Measurements from ENCODE around the gene ROGDI.
A peak's percentile ranks its signal among the peaks of the same experiment; 100 is the strongest.

ROGDI gene

GRCh38 chr16:4814046-4814445 is 11.6 kb upstream of the ROGDI start:
- no peak for DNase-seq (ENCODE audit: low spot score)

GRCh38 chr16:4813251-4814003 is 11.0 kb upstream of the ROGDI start:
- no peak for DNase-seq (ENCODE audit: low spot score)

GRCh38 chr16:4811773-4812172 is 9.3 kb upstream of the ROGDI start:
- DNase-seq (ENCODE audit: low spot score), result no peak

- DNase-seq (ENCODE audit: low spot score), result no peak
Measured at GRCh38 chr16:4811242-4811641, 8.8 kb upstream of the ROGDI start.

- no peak for DNase-seq (ENCODE audit: low spot score)
Measured at GRCh38 chr16:4806280-4806679, 3.8 kb upstream of the ROGDI start.

- DNase-seq (ENCODE audit: low spot score), result no peak
Measured at GRCh38 chr16:4805231-4805630, 2.8 kb upstream of the ROGDI start.

GRCh38 chr16:4803898-4804762 is 1.7 kb upstream of the ROGDI start:
- no peak for DNase-seq (ENCODE audit: low spot score)

- DNase-seq (ENCODE audit: low spot score), result peak; percentile 11
Measured at GRCh38 chr16:4803401-4803844, 990 bp upstream of the ROGDI start.

- DNase-seq (ENCODE audit: low spot score), result peak; percentile 97
Measured at GRCh38 chr16:4802659-4803287, 340 bp upstream of the ROGDI start.

GRCh38 chr16:4801051-4801961 is 1.1 kb downstream of the ROGDI start:
- no peak for DNase-seq (ENCODE audit: low spot score)

- peak; percentile 37 for DNase-seq (ENCODE audit: low spot score)
Measured at GRCh38 chr16:4800290-4801041, 2.0 kb downstream of the ROGDI start.

- no peak for DNase-seq (ENCODE audit: low spot score)
Measured at GRCh38 chr16:4799171-4799855, 3.1 kb downstream of the ROGDI start.

- DNase-seq (ENCODE audit: low spot score), result peak; percentile 8
Measured at GRCh38 chr16:4798456-4798855, 4.0 kb downstream of the ROGDI start.

- DNase-seq (ENCODE audit: low spot score), result peak; percentile 3
Measured at GRCh38 chr16:4797805-4798252, 4.6 kb downstream of the ROGDI start.

GRCh38 chr16:4796982-4797804 is 5.2 kb downstream of the ROGDI start:
- peak; percentile 8 for DNase-seq (ENCODE audit: low spot score)

- peak; percentile 14 for DNase-seq (ENCODE audit: low spot score)
Measured at GRCh38 chr16:4795828-4796572, 6.4 kb downstream of the ROGDI start.

GRCh38 chr16:4795181-4795827 is 7.1 kb downstream of the ROGDI start, which contains the start of gene SMIM22:
Gene SMIM22, plus strand, starts transcription at chr16:4795369. Its CDS starts 366 bp downstream, at chr16:4795735.
- peak; percentile 32 for DNase-seq (ENCODE audit: low spot score)

- DNase-seq (ENCODE audit: low spot score), result no peak
Measured at GRCh38 chr16:4792951-4793513, 9.4 kb downstream of the ROGDI start.

All from D341Med (cell line).